ENCODE data around the gene GNG4. TPM values are rescaled to one million over a fixed set of nuclear protein-coding genes. Genes with fewer than 3 reads are reported as not detected.
"Not testable (repeated sequence)": the region's sequence is repeated elsewhere in the genome, so short reads cannot be mapped to it uniquely, and the experiment has no call there.

GNG4 gene
- total RNA-seq, 1 donor from 2014 or later, result not detected

GRCh38 chr1:235642943-235643371 is 6.6 kb downstream of the GNG4 start:
- peaks cover 5% of the 10 kb centered on the region for H3K27me3 ChIP-seq (ENCODE audit: control insufficient read depth, insufficient read depth, low read length)
- H3K36me3 ChIP-seq (ENCODE audit: control insufficient read depth, insufficient read depth, low read length), result no peaks in the 10 kb centered on the region
- H3K4me3 ChIP-seq (ENCODE audit: low read depth, low read length), result no peak overlapping the region
- DNase-seq (ENCODE audit: low read depth) (no peak), FAIRE-seq (no peak)
- TF ChIP-seq, protein P1, sequence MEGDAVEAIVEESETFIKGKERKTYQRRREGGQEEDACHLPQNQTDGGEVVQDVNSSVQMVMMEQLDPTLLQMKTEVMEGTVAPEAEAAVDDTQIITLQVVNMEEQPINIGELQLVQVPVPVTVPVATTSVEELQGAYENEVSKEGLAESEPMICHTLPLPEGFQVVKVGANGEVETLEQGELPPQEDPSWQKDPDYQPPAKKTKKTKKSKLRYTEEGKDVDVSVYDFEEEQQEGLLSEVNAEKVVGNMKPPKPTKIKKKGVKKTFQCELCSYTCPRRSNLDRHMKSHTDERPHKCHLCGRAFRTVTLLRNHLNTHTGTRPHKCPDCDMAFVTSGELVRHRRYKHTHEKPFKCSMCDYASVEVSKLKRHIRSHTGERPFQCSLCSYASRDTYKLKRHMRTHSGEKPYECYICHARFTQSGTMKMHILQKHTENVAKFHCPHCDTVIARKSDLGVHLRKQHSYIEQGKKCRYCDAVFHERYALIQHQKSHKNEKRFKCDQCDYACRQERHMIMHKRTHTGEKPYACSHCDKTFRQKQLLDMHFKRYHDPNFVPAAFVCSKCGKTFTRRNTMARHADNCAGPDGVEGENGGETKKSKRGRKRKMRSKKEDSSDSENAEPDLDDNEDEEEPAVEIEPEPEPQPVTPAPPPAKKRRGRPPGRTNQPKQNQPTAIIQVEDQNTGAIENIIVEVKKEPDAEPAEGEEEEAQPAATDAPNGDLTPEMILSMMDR (IDR thresholded peaks at IDR 0.05; ENCODE audit: insufficient read depth, low read length, severe bottlenecking), result no peak

- peaks cover 5% of the 10 kb centered on the region for H3K27me3 ChIP-seq (ENCODE audit: control insufficient read depth, insufficient read depth, low read length)
- DNase-seq (ENCODE audit: low read depth) (peak; percentile 30), FAIRE-seq (peak; percentile 50)
- H3K4me3 ChIP-seq (ENCODE audit: low read depth, low read length), result no peak overlapping the region
- TF ChIP-seq, protein P1 (IDR thresholded peaks at IDR 0.05; ENCODE audit: insufficient read depth, low read length, severe bottlenecking), result no peak
- H3K36me3 ChIP-seq (ENCODE audit: control insufficient read depth, insufficient read depth, low read length), result no peaks in the 10 kb centered on the region
These were observed 7.3 kb downstream of the GNG4 start for GRCh38 chr1:235642011-235642942.

DNA sequence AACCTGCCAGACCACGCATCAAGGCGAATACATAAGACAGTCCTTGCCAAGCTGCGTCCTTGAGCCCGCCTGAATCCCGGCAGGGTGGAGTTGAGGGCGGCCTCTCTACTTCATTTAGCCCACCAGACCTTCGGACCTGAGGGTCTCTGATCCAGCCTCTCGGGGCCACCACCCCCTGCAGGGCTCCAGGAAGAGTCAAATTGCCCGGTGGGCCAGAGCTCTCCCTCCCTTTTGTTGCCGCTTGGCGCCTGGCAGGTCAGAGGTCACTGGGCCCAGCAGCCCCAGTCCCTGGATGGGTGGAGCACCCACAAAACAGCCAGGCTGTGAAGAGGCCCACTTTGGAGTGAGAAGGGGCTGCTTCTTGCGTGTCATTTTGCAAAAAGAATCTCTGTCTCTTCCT is 9.0 kb downstream of the GNG4 start:
- DNase-seq (ENCODE audit: low read depth) (no peak), FAIRE-seq (no peak)
- TF ChIP-seq, protein P1 (IDR thresholded peaks at IDR 0.05; ENCODE audit: insufficient read depth, low read length, severe bottlenecking), result no peak

GRCh38 chr1:235639226-235640205 is 10.1 kb downstream of the GNG4 start:
- FAIRE-seq, result no peak
- H3K27me3 ChIP-seq (ENCODE audit: control insufficient read depth, insufficient read depth, low read length), result no peaks in the 10 kb centered on the region
- DNase-seq (ENCODE audit: low read depth), result no peak
- no peaks in the 10 kb centered on the region for H3K36me3 ChIP-seq (ENCODE audit: control insufficient read depth, insufficient read depth, low read length)
- H3K4me3 ChIP-seq (ENCODE audit: low read depth, low read length), result no peak overlapping the region
- TF ChIP-seq, protein P1 (IDR thresholded peaks at IDR 0.05; ENCODE audit: insufficient read depth, low read length, severe bottlenecking), result no peak

More for the DNA sequence above, 9.0 kb downstream of the GNG4 start:
- Histone ChIP-seq H3K27me3 (ENCODE audit: control insufficient read depth, insufficient read depth, low read length) (no peaks in the 10 kb centered on the region), H3K36me3 (ENCODE audit: control insufficient read depth, insufficient read depth, low read length) (no peaks in the 10 kb centered on the region), H3K4me3 (ENCODE audit: low read depth, low read length) (no peak overlapping the region)

GRCh38 chr1:235638612-235639011 is 11.0 kb downstream of the GNG4 start:
- FAIRE-seq; H3K4me3 ChIP-seq (ENCODE audit: low read depth, low read length): not testable (repeated sequence)

More at GRCh38 chr1:235638612-235639011, 11.0 kb downstream of the GNG4 start:
- DNase-seq (ENCODE audit: low read depth); H3K36me3 ChIP-seq (ENCODE audit: control insufficient read depth, insufficient read depth, low read length); H3K27me3 ChIP-seq (ENCODE audit: control insufficient read depth, insufficient read depth, low read length): not testable (repeated sequence)
